Measurements from ENCODE around the gene GIMAP2. TPM values are rescaled to one million over a fixed set of nuclear protein-coding genes. Genes with fewer than 3 reads are reported as not detected.
A peak's percentile ranks its signal among the peaks of the same experiment; 100 is the strongest.

GIMAP2 gene
- total and polyA plus RNA-seq, 12 donors: 2.1 to 17.5 (median 4.8) TPM

GRCh38 chr7:150715293-150715692 lies 29.8 kb downstream of the GIMAP2 start:
- TF ChIP-seq, protein P1, sequence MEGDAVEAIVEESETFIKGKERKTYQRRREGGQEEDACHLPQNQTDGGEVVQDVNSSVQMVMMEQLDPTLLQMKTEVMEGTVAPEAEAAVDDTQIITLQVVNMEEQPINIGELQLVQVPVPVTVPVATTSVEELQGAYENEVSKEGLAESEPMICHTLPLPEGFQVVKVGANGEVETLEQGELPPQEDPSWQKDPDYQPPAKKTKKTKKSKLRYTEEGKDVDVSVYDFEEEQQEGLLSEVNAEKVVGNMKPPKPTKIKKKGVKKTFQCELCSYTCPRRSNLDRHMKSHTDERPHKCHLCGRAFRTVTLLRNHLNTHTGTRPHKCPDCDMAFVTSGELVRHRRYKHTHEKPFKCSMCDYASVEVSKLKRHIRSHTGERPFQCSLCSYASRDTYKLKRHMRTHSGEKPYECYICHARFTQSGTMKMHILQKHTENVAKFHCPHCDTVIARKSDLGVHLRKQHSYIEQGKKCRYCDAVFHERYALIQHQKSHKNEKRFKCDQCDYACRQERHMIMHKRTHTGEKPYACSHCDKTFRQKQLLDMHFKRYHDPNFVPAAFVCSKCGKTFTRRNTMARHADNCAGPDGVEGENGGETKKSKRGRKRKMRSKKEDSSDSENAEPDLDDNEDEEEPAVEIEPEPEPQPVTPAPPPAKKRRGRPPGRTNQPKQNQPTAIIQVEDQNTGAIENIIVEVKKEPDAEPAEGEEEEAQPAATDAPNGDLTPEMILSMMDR (IDR thresholded peaks at IDR 0.05): peak in 1 of 9 donors; percentile 15

GRCh38 chr7:150715738-150716137 lies 30.2 kb downstream of the GIMAP2 start:
- H3K36me3 ChIP-seq: peaks cover 0 to 21% (median 7%) of the 10 kb centered on the region in 9 donors
- H3K27ac ChIP-seq: peak overlapping the region; percentile 81 to 94 (median 88)
- TF ChIP-seq, protein P1 (IDR thresholded peaks at IDR 0.05): no peak
- H3K9me3 ChIP-seq: peaks cover 0 to 26% (median 9%) of the 10 kb centered on the region in 11 donors
- DNase-seq (no peak), ATAC-seq (peak in 1 of 8 donors; percentile 30)
- H3K27me3 ChIP-seq: no peaks in the 10 kb centered on the region
- H3K4me3 ChIP-seq: peak overlapping the region in 9 of 10 donors; percentile 44 to 71 (median 61)
- intact Hi-C loops (cut with DNase I): loop anchor here in 4 of 10 donors (2.0 to 10.0 kb wide), 6 partner anchors 33 to 193 kb away; partner anchors contain the start of genes GIMAP6 (in 2 of the 4) and GIMAP4 (in 1 of the 4)
- peaks cover 0 to 45% (median 7%) of the 10 kb centered on the region in 9 donors for H3K4me1 ChIP-seq
- 45 to 51% methylated on average over 4 of the region's 4 CpGs for whole genome bisulfite sequencing, 2 donors

More at GRCh38 chr7:150715293-150715692, 29.8 kb downstream of the GIMAP2 start:
- Histone ChIP-seq H3K27me3 (no peaks in the 10 kb centered on the region), H3K27ac (peak overlapping the region; percentile 19 to 94 (median 88)), H3K9me3 (peaks cover 0 to 31% (median 9%) of the 10 kb centered on the region in 11 donors), H3K4me1 (peaks cover 0 to 40% (median 7%) of the 10 kb centered on the region in 9 donors), H3K4me3 (peak overlapping the region in 5 of 10 donors; percentile 61 to 71 (median 63)), H3K36me3 (peaks cover 0 to 17% (median 3%) of the 10 kb centered on the region in 9 donors)
- no peak for DNase-seq
- 69 to 74% methylated on average over 4 of the region's 4 CpGs for WGBS, 2 donors
- peak in 1 of 8 donors; percentile 28 for ATAC-seq
- intact Hi-C loops (cut with DNase I): loop anchor here in 3 of 10 donors (5.0 to 10.0 kb wide), 5 partner anchors 33 to 193 kb away; partner anchors contain the start of genes GIMAP6 (in 2 of the 3) and GIMAP4 (in 1 of the 3)

DNA sequence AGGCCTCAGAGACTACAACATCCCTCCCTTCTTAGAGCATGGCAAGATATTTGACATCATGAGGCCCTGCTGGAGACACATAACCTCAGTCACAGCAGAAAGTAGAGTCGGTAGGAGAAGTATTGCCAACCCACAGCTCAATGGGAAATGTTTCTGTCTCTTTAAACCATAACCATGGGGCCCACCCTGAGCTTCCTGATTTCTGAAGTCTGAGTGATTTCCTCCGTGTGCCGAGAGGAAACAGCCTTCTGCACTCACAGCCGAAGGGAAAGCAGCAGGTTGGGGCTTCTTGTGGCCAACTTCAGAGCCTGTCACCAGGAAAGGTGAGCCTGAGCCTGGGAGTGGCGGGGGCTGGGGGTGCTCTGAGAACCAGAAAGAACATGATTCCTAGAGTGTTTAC lies 30.9 kb downstream of the GIMAP2 start, which contains the start of gene GIMAP1:
TSS of gene GIMAP1 (plus strand) at position 246 of the 400 bp plus-strand sequence. CDS start 2,435 bp downstream, outside the sequence.
- H3K36me3 ChIP-seq: peaks cover 0 to 27% (median 8%) of the 10 kb centered on the region in 9 donors
- peak within 1 kb of the TSS; percentile 30 to 71 (median 60) for H3K4me3 ChIP-seq
- H3K27me3 ChIP-seq: no peaks in the 10 kb centered on the region
- H3K27ac ChIP-seq: peak within 1 kb of the TSS; percentile 81 to 94 (median 88)
- H3K4me1 ChIP-seq: peaks cover 0 to 51% (median 8%) of the 10 kb centered on the region in 9 donors
- ATAC-seq: peak; percentile 79 to 95 (median 91)
- DNase-seq: peak; percentile 36 to 78
- WGBS, 2 donors: 45 to 54% methylated on average over 5 of the region's 5 CpGs
- TF ChIP-seq, protein P1 (IDR thresholded peaks at IDR 0.05): no peak
- intact Hi-C loops (cut with DNase I): loop anchor here in 4 of 10 donors (2.0 to 10.0 kb wide), 6 partner anchors 34 to 194 kb away; partner anchors contain the start of genes GIMAP6 (in 2 of the 4) and GIMAP4 (in 1 of the 4)
- peaks cover 0 to 25% (median 9%) of the 10 kb centered on the region in 11 donors for H3K9me3 ChIP-seq

GRCh38 chr7:150716939-150717338 lies 31.4 kb downstream of the GIMAP2 start:
- 55 to 63% methylated on average over 4 of the region's 4 CpGs for WGBS, 2 donors
- no peaks in the 10 kb centered on the region for H3K27me3 ChIP-seq
- H3K36me3 ChIP-seq: peaks cover 0 to 33% (median 8%) of the 10 kb centered on the region in 9 donors
- intact Hi-C loops (cut with DNase I): loop anchor here in 4 of 10 donors (2.0 to 10.0 kb wide), 6 partner anchors 35 to 195 kb away; partner anchors contain the start of genes GIMAP6 (in 2 of the 4) and GIMAP4 (in 1 of the 4)
- peaks cover 0 to 54% (median 11%) of the 10 kb centered on the region in 9 donors for H3K4me1 ChIP-seq
- TF ChIP-seq, protein P1 (IDR thresholded peaks at IDR 0.05): no peak
- DNase-seq: no peak
- peak overlapping the region; percentile 81 to 94 (median 88) for H3K27ac ChIP-seq
- no peak for ATAC-seq
- peak overlapping the region; percentile 30 to 71 (median 60) for H3K4me3 ChIP-seq
- H3K9me3 ChIP-seq: peaks cover 0 to 25% (median 9%) of the 10 kb centered on the region in 11 donors
